Measurements from ENCODE around the gene KDM5C.
A peak's percentile ranks its signal among the peaks of the same experiment; 100 is the strongest.

KDM5C gene

DNA sequence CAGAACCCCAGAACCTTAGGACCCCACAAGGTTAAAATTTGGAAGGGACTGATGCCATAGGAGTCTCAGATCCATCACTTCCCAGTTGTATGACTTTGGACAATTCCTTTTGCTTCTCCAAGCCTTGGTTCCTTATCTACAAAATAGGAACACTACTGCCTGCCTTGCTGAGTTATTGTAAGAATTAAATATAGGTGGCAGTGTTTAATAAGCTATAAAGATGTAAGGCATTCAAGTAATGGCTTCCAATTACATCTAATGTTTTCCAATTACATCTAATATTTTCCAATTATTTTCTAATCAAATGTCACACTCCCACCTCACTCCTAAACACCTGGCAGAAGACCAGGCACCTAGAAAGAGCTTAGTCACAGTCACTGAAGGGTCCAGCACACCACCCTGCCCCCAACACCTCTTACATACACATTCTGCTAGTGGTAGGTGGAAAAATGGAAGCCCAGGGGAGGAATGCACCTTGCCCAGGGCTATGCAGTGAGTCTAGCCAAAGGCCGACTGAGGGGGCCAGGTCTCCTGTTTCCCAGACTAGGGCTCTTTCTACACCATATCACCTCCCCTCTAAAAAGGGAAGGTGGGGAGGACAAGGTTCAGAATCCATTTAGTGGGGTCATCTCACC is 24.5 kb upstream of the KDM5C start:
- no peak for DNase-seq

- no peak for DNase-seq
These were observed 22.9 kb upstream of the KDM5C start for GRCh38 chrX:53247928-53248327.

- no peak for DNase-seq
These were observed 21.2 kb upstream of the KDM5C start for GRCh38 chrX:53246231-53246630.

DNA sequence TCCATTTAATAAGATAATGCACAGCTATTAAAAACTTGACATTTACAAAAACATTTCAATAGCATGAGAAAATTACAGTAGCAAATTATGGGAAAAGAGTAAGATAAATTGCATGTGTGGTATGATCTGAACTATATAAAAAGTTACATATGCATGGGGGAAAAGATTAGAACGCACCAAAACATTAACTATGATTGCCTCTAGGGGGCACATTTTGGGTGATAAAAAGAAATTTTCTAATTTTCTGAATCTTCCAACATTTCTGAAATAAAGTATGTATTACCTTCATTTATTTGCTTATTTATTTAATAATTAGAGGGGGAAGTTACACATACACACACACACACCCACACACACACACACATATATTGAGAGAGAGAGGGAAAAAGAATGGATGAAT is 19.6 kb upstream of the KDM5C start:
- no peak for DNase-seq

- DNase-seq: no peak
These were observed 17.3 kb upstream of the KDM5C start for GRCh38 chrX:53242310-53242709.

DNA sequence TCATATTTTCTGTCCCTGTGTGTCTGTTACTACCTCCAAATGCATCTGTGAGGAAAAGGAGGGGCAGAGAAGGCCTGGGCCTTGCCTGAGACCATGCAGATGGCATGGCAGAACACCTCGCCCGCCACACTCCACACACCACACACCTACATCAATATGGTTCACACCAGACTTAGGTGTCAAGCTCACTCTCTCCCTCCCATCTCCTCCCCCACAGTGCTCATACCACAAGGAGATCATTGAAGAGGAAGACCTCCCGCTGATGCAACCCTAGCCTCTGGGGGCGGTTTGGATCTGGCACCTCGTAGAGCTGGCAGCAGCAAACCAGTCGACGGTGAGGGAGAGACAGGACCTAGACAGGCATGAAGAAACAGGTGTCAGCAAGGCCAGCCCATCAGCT is 16.6 kb upstream of the KDM5C start:
- no peak for DNase-seq

- DNase-seq: peak; percentile 41
These were observed 14.5 kb upstream of the KDM5C start for GRCh38 chrX:53239474-53239873.

DNA sequence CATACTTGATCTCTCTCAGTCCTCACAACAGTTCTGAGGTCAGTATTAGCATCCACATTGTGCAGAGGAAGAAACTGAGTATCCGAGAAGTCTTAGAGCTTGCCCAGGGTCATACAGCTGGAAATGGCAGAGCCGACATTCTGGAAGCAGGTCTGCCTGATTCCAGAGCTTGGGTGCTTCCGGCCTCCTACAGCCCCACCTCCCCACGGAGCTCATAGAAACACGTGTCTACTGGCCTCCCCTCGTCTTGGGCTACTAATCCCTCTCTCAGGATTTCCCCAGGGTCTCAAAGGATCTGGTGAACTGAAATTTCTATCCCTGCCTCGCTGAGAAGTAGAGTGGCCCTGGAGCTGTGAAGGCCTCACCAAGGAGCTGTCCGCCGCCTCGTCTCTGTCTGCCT is 12.0 kb upstream of the KDM5C start:
- peak; percentile 82 for DNase-seq

DNA sequence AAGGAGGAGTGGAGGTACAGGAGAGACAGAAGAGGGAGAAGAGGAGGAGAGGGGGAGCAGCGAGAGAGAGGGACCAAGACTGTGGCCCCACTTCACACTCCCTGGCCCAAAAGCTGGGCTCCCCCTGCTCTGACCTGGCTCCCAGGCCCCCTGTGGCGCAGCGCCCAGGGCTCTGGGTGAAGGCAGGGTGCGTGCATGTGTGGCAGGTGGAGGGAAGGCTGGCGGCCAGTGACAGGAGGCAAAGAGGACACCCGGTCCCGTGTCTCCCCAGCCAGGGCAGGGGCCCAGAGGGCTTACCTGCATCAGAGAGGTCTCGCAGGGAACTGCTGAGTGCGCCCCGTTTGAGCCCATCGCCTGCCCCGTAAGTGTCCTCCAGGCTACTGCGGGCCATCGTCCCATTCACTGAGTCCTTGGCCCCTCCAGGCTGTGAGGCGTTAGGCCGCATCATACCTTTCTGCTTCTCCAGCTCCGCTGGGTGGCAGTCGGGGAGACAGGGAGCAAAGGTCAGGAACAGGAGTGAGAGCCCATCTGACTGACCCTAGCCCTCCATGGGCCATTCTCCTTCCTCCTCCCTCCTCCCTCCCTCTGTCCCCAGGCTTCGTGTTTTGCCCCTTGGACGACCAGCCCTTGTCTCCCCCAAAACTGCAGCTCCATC is 11.1 kb upstream of the KDM5C start:
- DNase-seq: no peak

DNA sequence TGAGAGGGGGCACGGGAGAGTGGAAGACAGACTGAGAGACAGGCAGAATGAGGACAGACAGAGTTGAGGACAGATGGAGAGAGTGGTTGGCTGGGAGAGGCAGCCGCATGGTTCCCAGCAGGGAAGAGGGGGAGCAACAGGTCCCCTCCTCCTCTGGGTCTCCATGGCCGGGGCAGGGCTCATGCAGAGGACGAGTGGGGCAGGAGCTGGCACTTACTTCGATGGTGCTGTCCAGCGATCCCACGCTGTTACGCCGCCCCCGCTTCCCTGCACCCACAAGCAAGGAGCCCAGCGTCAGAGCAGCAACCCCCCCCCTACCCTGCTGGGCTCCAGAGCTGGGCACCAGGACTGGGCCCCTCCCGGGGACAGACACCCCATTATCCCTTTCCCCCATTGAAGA is 10.6 kb upstream of the KDM5C start:
- DNase-seq: no peak

GRCh38 chrX:53234484-53234883 is 9.5 kb upstream of the KDM5C start:
- DNase-seq: no peak

GRCh38 chrX:53233536-53233935 is 8.5 kb upstream of the KDM5C start:
- no peak for DNase-seq

GRCh38 chrX:53230116-53230515 is 5.1 kb upstream of the KDM5C start:
- no peak for DNase-seq

GRCh38 chrX:53227224-53227765 is 2.3 kb upstream of the KDM5C start:
- no peak for DNase-seq

DNA sequence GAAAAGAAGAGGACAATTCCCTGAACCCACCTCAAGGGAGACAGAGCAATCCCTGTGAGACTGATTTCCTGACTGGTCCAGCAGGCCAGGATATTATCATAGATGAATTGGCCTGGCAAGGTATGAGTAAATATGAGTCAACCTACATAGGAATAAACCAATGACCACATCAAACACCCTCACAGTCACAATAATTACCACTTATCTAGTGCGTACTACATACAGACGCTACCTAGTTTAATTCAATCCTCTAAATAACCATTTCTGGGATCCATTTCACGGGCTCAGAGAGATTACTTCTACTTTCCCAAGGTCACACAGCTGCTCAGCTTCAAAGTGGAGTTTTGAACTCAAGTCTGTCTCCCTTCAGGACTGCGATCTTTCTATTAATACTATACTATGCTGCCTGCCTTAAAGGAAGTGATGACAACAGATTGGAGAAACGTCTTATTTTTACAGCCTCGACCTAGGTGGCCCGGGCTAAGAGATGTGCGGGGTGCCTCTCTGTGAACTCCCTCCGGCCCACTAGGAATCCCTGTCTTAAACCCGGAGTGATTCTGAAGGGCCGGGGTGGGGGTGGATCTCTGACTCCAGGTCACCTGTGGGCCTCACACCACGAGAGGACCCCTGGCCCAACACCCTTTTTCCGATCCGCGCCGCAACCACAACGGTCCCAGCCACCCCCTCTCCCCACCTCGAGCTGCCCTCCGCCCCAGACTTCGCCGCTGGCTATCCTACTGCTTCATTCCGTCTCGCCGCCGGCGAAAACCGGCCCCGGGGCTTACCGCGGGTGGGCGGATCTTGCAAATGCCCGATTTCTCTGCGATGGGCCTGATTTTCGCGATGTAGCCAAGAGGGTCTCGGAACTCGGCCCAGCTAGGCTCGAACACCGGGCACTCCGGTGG is 800 bp downstream of the KDM5C start:
- peak; percentile 17 for DNase-seq

- DNase-seq: peak; percentile 3
These were observed 1.8 kb downstream of the KDM5C start for GRCh38 chrX:53223068-53223693.

DNA sequence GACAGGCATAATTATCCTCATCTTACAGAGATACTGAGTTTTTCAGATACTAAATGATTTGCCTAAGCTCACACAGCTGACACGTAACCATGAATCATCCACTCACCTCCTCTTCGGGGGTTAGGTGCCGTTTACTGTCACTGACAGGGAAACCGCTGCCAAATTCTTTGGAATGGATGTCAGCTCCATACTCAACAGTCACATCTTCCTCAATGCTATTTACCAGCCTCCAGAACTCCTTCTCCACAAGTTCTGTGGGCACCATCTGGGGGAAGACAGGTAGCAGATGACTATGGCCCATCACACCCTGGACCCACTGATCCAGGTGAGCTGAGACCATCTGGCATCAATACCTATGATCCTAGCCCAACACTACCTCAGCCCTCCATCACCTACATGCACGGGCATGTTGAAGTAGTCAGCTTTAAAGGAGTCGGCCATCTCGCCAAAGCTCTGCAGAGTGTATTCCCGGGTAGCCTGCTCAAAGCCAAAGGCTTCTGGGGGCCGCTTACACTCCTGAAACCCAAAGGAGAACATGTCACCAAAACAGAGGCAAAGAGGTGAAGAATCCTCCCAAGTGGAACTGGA is 13.5 kb downstream of the KDM5C start:
- DNase-seq: no peak

DNA sequence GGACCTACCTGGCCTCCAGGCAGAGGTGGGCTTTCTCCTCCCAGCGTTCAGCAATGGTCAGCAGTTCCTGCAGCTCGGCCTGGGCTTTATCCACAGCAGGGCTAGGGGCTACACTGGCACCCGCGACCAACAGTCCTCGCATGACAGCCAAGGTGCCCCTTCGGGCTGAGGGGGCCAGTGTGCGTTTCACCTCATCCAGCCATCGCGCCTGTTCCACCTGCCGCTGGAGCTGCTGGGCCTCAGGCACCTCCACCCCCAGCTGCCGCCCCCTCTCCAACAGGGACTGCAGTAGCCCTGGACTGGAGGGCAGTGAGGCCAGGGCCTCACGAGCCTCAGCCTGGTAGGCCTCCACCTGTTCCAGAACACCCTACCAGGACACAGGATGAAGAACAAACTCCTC is 28.3 kb downstream of the KDM5C start:
- DNase-seq: no peak

DNA sequence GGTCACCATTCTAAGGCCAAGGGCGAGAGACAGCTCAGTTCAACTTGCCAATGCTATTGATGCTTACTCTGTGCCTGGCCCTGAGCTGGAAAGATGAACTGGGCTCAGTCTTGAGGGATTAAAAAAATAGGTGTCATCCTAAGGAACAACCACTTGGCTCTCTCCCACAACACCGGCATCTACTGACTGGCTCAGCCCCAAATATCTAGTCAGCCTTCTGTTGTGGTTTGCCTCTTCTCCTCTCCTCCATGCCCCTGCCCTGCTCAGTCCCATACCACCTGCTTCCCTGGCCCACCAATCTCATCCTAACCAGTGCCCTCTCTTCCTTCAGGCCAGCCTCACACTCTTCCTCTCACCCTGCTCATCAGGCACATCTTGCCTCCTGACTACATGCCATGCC is 29.6 kb downstream of the KDM5C start:
- no peak for DNase-seq

GRCh38 chrX:53194308-53194707 is 30.7 kb downstream of the KDM5C start:
- no peak for DNase-seq

DNA sequence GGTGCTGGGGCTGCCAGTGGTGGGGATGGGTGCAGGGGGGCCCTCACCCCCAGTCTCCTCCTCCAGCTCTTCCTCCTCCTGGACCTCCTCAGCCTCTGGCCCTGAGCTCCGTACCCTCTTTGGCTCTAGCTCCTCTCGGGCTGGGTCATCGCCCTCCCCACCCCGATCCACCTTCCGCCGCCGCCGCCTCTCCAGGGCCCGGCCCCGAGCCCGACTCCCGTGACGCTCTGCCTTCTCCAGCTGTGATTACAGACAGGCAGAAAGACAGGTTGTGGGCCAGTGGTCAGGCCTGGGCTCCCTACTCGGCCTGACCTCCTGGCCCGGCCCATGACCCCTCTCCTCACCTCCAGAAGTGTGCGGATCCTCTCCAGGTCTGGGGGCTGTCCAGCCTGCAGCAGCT is 31.9 kb downstream of the KDM5C start:
- no peak for DNase-seq

GRCh38 chrX:53190363-53190960 is 34.5 kb downstream of the KDM5C start:
- DNase-seq: peak; percentile 64

Measured in NCI-H82 (cell line).